Measurements from ENCODE around the gene BANF1. TPM values are rescaled to one million over a fixed set of nuclear protein-coding genes. Genes with fewer than 3 reads are reported as not detected.

BANF1 gene
- total RNA-seq, 4 donors from 2014 or later = 35.9 to 61.2 (median 43.4) TPM

DNA sequence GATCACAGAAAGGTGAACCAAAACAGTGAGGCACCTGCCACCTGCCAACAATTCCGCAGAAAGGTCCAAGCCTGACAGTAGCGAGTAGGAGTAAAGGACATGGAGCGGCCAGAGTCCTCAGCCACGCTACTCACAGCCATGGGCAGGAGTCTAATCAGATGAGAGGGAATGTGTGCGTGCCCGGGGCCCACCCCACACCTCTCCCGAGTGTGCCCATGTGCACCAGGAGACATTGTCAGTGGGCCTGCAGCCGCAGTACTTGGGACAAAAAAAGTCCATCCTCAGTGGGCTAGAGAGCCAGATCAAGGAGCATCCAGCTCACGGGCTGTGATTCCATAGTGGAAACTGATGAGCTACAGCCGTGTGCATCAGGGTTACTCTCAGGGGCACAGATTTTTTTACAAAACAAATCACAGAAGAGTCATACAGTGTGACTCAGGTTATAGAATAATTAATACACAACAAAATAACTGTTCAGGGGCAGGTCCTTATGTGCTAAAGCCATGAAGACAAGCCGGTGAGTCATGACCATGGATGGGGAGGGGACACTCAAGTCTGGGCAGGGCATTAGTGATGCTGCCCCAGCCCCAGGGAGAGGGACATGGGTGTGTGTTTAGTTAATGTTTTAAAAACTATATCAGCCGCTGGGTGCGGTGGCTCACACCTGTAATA, 28.7 kb upstream of the BANF1 start:
- Histone ChIP-seq H3K27ac (no peak overlapping the region), H3K4me1 (no peaks in the 10 kb centered on the region), H3K27me3 (no peaks in the 10 kb centered on the region), H3K4me3 (no peak overlapping the region), H3K36me3 (peaks cover 0 to 79% of the 10 kb centered on the region in 2 donors), H3K9me3 (no peaks in the 10 kb centered on the region)
- TF ChIP-seq POLR2AphosphoS5 (IDR thresholded peaks at IDR 0.05) = no peak
- ATAC-seq = no peak
- 90 to 100% methylated on average over 6 to 7 of the region's 13 CpGs for WGBS, 2 donors (ENCODE audit: low coverage in 1 of 2)

- no peak for ATAC-seq
- no peaks in the 10 kb centered on the region for H3K4me1 ChIP-seq
- H3K4me3 ChIP-seq = no peak overlapping the region
- H3K36me3 ChIP-seq = peaks cover 0 to 76% of the 10 kb centered on the region in 2 donors
- no peaks in the 10 kb centered on the region for H3K27me3 ChIP-seq
- no peaks in the 10 kb centered on the region for H3K9me3 ChIP-seq
- H3K27ac ChIP-seq = no peak overlapping the region
- no peak for TF ChIP-seq CTCF (IDR thresholded peaks at IDR 0.05)
- 86 to 87% methylated on average over 5 to 8 of the region's 9 CpGs for WGBS, 2 donors (ENCODE audit: low coverage in 1 of 2)
Observed at GRCh38 chr11:65975771-65976170, 26.5 kb upstream of the BANF1 start.

GRCh38 chr11:65976216-65977176, 25.8 kb upstream of the BANF1 start:
- WGBS, 2 donors (ENCODE audit: low coverage in 1 of 2) = 42 to 70% methylated on average over 2 to 5 of the region's 43 CpGs
- TF ChIP-seq CTCF (IDR thresholded peaks at IDR 0.05) = no peak
- TF ChIP-seq POLR2AphosphoS5 (IDR thresholded peaks at IDR 0.05) = no peak
- no peak for TF ChIP-seq EP300 (IDR thresholded peaks at IDR 0.05)
- TF ChIP-seq POLR2A (IDR thresholded peaks at IDR 0.05) = no peak
- Histone ChIP-seq H3K27ac (no peak overlapping the region), H3K27me3 (no peaks in the 10 kb centered on the region), H3K36me3 (peaks cover 0 to 76% of the 10 kb centered on the region in 2 donors), H3K4me3 (no peak overlapping the region), H3K4me1 (no peaks in the 10 kb centered on the region), H3K9me3 (no peaks in the 10 kb centered on the region)
- ATAC-seq = no peak

- Histone ChIP-seq H3K27me3 (no peaks in the 10 kb centered on the region), H3K4me1 (no peaks in the 10 kb centered on the region), H3K27ac (no peak overlapping the region), H3K36me3 (peaks cover 0 to 65% of the 10 kb centered on the region in 2 donors), H3K9me3 (no peaks in the 10 kb centered on the region), H3K4me3 (no peak overlapping the region)
- WGBS, 2 donors (ENCODE audit: low coverage in 1 of 2) = 93% methylated on average over 7 of the region's 29 CpGs; no CpG with 5 or more reads in 1 of the 2 donors
- ATAC-seq = no peak
- TF ChIP-seq POLR2A (IDR thresholded peaks at IDR 0.05) = no peak
- no peak for TF ChIP-seq POLR2AphosphoS5 (IDR thresholded peaks at IDR 0.05)
- TF ChIP-seq EP300 (IDR thresholded peaks at IDR 0.05) = no peak
- no peak for TF ChIP-seq CTCF (IDR thresholded peaks at IDR 0.05)
Observed at GRCh38 chr11:65977621-65978390, 24.5 kb upstream of the BANF1 start.

Measured in gastroesophageal sphincter (tissue), 4 donors.